HepG2 (cell line): ENCODE data around the gene YEATS4. TPM values are rescaled to one million over a fixed set of nuclear protein-coding genes. Genes with fewer than 3 reads are reported as not detected.

Source experiments
- JUN ChIP-seq: sonication (generic); formaldehyde crosslinking; IDR thresholded peaks from 2 replicates; pipeline ENCODE4 v1.4.0; 2020; ENCODE audit warnings: mild to moderate bottlenecking, missing genetic modification reagents
- JUNB ChIP-seq: sonication (generic); formaldehyde crosslinking; IDR thresholded peaks from 2 replicates; pipeline ENCODE4 v1.8.0; 2022; ENCODE audit warnings: missing genetic modification reagents, mild to moderate bottlenecking, borderline replicate concordance
- MEIS1 ChIP-seq: sonication (generic); formaldehyde crosslinking; IDR thresholded peaks from 2 replicates; pipeline ENCODE4 v1.9.0; 2021; ENCODE audit warnings: mild to moderate bottlenecking, missing genetic modification reagents, moderate library complexity, borderline replicate concordance
- MTF1 ChIP-seq: sonication (generic); formaldehyde crosslinking; IDR thresholded peaks from 2 replicates; pipeline ENCODE4 v1.5.0; 2020; ENCODE audit warnings: missing genetic modification reagents
- NFYC ChIP-seq: IDR thresholded peaks from 2 replicates; pipeline ENCODE4 v1.6.1; 2016; ENCODE audit warnings: missing genetic modification reagents, missing compliant biosample characterization
- PAWR ChIP-seq: sonication (generic); formaldehyde crosslinking; IDR thresholded peaks from 2 replicates; pipeline ENCODE4 v1.4.0; 2020; ENCODE audit warnings: missing genetic modification reagents, mild to moderate bottlenecking, borderline replicate concordance
- PCBP1 ChIP-seq: fragments of 200-400 bp; formaldehyde crosslinking; IDR thresholded peaks from 2 replicates; pipeline ENCODE4 v1.6.1; 2017; ENCODE audit warnings: mild to moderate bottlenecking, low read depth, low read length, borderline replicate concordance
- SIN3B ChIP-seq: fragments of 150-350 bp; IDR thresholded peaks from 2 replicates; pipeline ENCODE4 v1.6.1; 2014; ENCODE audit warnings: low read length
- SNRNP70 ChIP-seq: fragments of 200-400 bp; formaldehyde crosslinking; IDR thresholded peaks from 2 replicates; pipeline ENCODE4 v1.6.1; 2017; ENCODE audit warnings: mild to moderate bottlenecking, low read depth, low read length, moderate library complexity
- SP140L ChIP-seq: sonication (generic); formaldehyde crosslinking; IDR thresholded peaks from 2 replicates; pipeline ENCODE4 v1.4.0; 2020; ENCODE audit warnings: missing genetic modification reagents, borderline replicate concordance
- XBP1 ChIP-seq: sonication (generic); formaldehyde crosslinking; IDR thresholded peaks from 2 replicates; pipeline ENCODE4 v1.5.0; 2020; ENCODE audit warnings: missing genetic modification reagents
- ZC3H4 ChIP-seq: sonication (generic); formaldehyde crosslinking; IDR thresholded peaks from 2 replicates; pipeline ENCODE4 v1.4.0; 2020; ENCODE audit warnings: missing genetic modification reagents, borderline replicate concordance
- ZNF335 ChIP-seq: sonication (generic); formaldehyde crosslinking; IDR thresholded peaks from 2 replicates; pipeline ENCODE4 v1.4.0; 2020; ENCODE audit warnings: missing genetic modification reagents
- ZNF589 ChIP-seq: sonication (generic); formaldehyde crosslinking; conservative IDR thresholded peaks from 2 replicates; pipeline ENCODE4 v1.8.0; 2022; ENCODE audit warnings: mild to moderate bottlenecking, moderate library complexity, missing genetic modification reagents
- ZNF616 ChIP-seq: sonication (generic); formaldehyde crosslinking; IDR thresholded peaks from 2 replicates; pipeline ENCODE4 v1.5.0; 2020; ENCODE audit warnings: low read depth, mild to moderate bottlenecking, missing genetic modification reagents
- ZSCAN30 ChIP-seq: sonication (generic); formaldehyde crosslinking; IDR thresholded peaks from 2 replicates; pipeline ENCODE4 v1.5.0; 2020; ENCODE audit warnings: mild to moderate bottlenecking, missing genetic modification reagents
- polyA plus RNA-seq, 8 experiments: library from polyadenylated mRNA; depleted of rRNA in 3 of 8; stranded (reverse) in 7 of 8; unstranded in 1 of 8; fragments of >200 nt; fragmentation: Illumina TruSeq in 4 of 8; extraction: Trizol in 4 of 8; gene quantifications; 2 replicates each; pipeline versions ENCODE4 v1.2.1 to v1.2.3, GENCODE V29; 2011 to 2016; ENCODE audit warnings: low read depth in 4 of 8, missing spikeins in 1 of 8, mixed read lengths in 1 of 8; ENCODE audit not compliant: insufficient read depth in 1 of 8
- total RNA-seq, 5 experiments: library from RNA; depleted of rRNA; stranded (reverse); fragments of >200 nt; fragmentation: Illumina TruSeq; extraction: Trizol; gene quantifications; 2 replicates each; pipeline ENCODE4 v1.2.3, GENCODE V29; 2016; ENCODE audit warnings: low read depth in 1 of 5
- TF ChIP-seq, protein P1 (sequence below): IDR thresholded peaks from 2 replicates; pipeline ENCODE4 v1.6.1; 2016; ENCODE audit warnings: mild to moderate bottlenecking
- TF ChIP-seq, protein P2 (sequence below): IDR thresholded peaks from 2 replicates; pipeline ENCODE4 v1.6.1; 2016; ENCODE audit warnings: missing compliant biosample characterization, missing genetic modification reagents, borderline replicate concordance
- TF ChIP-seq, protein P3 (sequence below): sonication (generic); formaldehyde crosslinking; IDR thresholded peaks from 2 replicates; pipeline ENCODE4 v1.8.0; 2022; ENCODE audit warnings: mild to moderate bottlenecking, missing genetic modification reagents, borderline replicate concordance
- TF ChIP-seq, protein P4 (sequence below): sonication (generic); formaldehyde crosslinking; IDR thresholded peaks from 2 replicates; pipeline ENCODE4 v1.4.0; 2020; ENCODE audit warnings: low read depth, mild to moderate bottlenecking, missing genetic modification reagents
- TF ChIP-seq, protein P5 (sequence below): sonication (generic); formaldehyde crosslinking; IDR thresholded peaks from 2 replicates; pipeline ENCODE4 v1.5.1; 2020; ENCODE audit warnings: mild to moderate bottlenecking, missing genetic modification reagents, borderline replicate concordance
- TF ChIP-seq, protein P6 (sequence below): IDR thresholded peaks from 2 replicates; pipeline ENCODE4 v1.6.1; 2016; ENCODE audit warnings: missing genetic modification reagents, missing compliant biosample characterization

YEATS4 gene
- total and polyA plus RNA-seq, 2 of the 13 experiments (the other 11 are each of a cell fraction or from before 2014, with no cell fraction given), result 16.8 to 45.0 TPM

DNA sequence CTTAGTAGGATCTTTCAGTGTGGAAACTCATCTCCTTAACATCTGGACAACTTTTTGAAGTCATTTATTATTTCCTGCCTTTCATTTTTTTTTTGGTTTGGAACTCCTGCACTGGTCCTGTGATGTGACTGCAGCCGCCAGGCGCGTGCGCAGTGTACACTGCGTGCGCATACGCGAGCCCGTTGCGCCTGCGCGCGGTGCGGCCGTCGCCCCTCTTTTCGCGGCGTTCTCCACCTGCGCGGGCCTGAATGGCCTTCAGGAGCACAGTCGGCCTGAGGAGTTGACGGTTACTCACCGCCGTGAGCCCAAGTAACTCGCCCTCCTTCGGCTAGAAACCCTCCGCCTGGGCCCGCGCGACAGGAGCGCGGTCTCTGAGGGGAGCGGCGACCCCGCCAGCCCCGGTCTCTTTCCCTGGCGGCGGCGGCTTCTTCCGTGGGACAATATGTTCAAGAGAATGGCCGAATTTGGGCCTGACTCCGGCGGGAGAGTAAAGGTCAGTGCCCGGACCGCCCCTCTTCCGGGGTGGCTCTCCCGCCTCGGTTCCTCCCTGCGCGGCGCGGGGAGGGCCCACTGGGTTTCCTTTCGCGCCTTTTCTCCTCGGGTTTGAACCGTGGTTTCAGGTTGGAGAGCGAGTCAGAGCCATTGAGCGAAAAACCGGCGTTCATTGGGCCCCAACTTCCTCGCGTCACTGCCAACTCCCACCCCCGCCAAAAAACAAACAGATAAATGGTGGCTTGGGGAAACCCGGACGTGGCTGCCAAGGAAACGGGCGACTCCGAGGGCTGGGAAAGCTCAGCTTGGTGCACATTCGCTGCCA is at the start of gene YEATS4 (continued):
- TF ChIP-seq, protein P1, sequence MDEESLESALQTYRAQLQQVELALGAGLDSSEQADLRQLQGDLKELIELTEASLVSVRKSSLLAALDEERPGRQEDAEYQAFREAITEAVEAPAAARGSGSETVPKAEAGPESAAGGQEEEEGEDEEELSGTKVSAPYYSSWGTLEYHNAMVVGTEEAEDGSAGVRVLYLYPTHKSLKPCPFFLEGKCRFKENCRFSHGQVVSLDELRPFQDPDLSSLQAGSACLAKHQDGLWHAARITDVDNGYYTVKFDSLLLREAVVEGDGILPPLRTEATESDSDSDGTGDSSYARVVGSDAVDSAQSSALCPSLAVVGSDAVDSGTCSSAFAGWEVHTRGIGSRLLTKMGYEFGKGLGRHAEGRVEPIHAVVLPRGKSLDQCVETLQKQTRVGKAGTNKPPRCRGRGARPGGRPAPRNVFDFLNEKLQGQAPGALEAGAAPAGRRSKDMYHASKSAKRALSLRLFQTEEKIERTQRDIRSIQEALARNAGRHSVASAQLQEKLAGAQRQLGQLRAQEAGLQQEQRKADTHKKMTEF (CRISPR knock-in tag), result peak; percentile 86
- TF ChIP-seq, protein P2, sequence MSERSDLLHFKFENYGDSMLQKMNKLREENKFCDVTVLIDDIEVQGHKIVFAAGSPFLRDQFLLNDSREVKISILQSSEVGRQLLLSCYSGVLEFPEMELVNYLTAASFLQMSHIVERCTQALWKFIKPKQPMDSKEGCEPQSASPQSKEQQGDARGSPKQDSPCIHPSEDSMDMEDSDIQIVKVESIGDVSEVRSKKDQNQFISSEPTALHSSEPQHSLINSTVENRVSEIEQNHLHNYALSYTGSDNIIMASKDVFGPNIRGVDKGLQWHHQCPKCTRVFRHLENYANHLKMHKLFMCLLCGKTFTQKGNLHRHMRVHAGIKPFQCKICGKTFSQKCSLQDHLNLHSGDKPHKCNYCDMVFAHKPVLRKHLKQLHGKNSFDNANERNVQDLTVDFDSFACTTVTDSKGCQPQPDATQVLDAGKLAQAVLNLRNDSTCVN (CRISPR knock-in tag), result peak; percentile 23; the same call in 1 of the 2 replicates
- TF ChIP-seq ZC3H4 (CRISPR knock-in tag) (no peak), SNRNP70 (no peak), JUNB (CRISPR knock-in tag) (peak; percentile 14; the same call in 1 of the 2 replicates), XBP1 (no peak), MTF1 (CRISPR knock-in tag) (0 out of 2 replicates have a peak, but pooled peaks have one; percentile 15), ZNF589 (CRISPR knock-in tag) (no peak), ZNF335 (CRISPR knock-in tag) (no peak), PCBP1 (no peak), SIN3B (peak; percentile 93), PAWR (CRISPR knock-in tag) (0 out of 2 replicates have a peak, but pooled peaks have one; percentile 51), MEIS1 (CRISPR knock-in tag) (peak; percentile 51), NFYC (CRISPR knock-in tag) (peak; percentile 78), JUN (no peak), ZNF616 (0 out of 2 replicates have a peak, but pooled peaks have one; percentile 71), SP140L (CRISPR knock-in tag) (0 out of 2 replicates have a peak, but pooled peaks have one; percentile 18), ZSCAN30 (CRISPR knock-in tag) (no peak; the same call in 1 of the 2 replicates)
- TF ChIP-seq, protein P3, sequence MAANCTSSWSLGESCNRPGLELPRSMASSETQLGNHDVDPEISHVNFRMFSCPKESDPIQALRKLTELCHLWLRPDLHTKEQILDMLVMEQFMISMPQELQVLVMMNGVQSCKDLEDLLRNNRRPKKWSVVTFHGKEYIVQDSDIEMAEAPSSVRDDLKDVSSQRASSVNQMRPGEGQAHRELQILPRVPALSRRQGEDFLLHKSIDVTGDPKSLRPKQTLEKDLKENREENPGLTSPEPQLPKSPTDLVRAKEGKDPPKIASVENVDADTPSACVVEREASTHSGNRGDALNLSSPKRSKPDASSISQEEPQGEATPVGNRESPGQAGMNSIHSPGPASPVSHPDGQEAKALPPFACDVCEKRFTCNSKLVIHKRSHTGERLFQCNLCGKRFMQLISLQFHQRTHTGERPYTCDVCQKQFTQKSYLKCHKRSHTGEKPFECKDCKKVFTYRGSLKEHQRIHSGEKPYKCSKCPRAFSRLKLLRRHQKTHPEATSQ (CRISPR knock-in tag), result peak; percentile 91; the same call in 1 of the 2 replicates
- TF ChIP-seq, protein P4, sequence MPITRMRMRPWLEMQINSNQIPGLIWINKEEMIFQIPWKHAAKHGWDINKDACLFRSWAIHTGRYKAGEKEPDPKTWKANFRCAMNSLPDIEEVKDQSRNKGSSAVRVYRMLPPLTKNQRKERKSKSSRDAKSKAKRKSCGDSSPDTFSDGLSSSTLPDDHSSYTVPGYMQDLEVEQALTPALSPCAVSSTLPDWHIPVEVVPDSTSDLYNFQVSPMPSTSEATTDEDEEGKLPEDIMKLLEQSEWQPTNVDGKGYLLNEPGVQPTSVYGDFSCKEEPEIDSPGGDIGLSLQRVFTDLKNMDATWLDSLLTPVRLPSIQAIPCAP, result peak; percentile 78; the same call in 1 of the 2 replicates
- TF ChIP-seq, protein P5, sequence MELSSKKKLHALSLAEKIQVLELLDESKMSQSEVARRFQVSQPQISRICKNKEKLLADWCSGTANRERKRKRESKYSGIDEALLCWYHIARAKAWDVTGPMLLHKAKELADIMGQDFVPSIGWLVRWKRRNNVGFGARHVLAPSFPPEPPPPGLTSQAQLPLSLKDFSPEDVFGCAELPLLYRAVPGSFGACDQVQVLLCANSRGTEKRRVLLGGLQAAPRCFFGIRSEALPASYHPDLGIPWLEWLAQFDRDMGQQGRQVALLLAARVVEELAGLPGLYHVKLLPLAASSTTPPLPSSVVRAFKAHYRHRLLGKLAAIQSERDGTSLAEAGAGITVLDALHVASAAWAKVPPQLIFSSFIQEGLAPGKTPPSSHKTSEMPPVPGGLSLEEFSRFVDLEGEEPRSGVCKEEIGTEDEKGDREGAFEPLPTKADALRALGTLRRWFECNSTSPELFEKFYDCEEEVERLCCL (CRISPR knock-in tag), result peak; percentile 83; the same call in 1 of the 2 replicates
- TF ChIP-seq, protein P6, sequence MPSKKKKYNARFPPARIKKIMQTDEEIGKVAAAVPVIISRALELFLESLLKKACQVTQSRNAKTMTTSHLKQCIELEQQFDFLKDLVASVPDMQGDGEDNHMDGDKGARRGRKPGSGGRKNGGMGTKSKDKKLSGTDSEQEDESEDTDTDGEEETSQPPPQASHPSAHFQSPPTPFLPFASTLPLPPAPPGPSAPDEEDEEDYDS (CRISPR knock-in tag), result peak; percentile 61
